WTC11 (cell line): ENCODE data around the gene TFB2M. TPM values are rescaled to one million over a fixed set of nuclear protein-coding genes. Genes with fewer than 3 reads are reported as not detected.

Experiments used
- ATAC-seq: fragments of 200-7000 bp; cut with Tn5 transposase; 2 replicates; pipeline ENCODE4 v1.10.0; 2021; ENCODE audit warnings: mild to moderate bottlenecking, moderate library complexity
- CTCF ChIA-PET: fragments of 300-600 bp; sonication (Branson Sonifier 250); formaldehyde crosslinking; loops from one replicate; lab custom pipeline; 2021; ENCODE audit warnings: antibody characterized with exemption; lab: Charles Lee
- POLR2A ChIA-PET: fragments of 350-600 bp; sonication (Branson Sonifier 250); formaldehyde crosslinking; loops from one replicate; lab custom pipeline; 2021; ENCODE audit warnings: antibody characterized with exemption; lab: Charles Lee
- DNase-seq: peaks from one replicate; pipeline ENCODE4 v3.0.0; 2021; ENCODE audit warnings: low spot score
- H3K27ac Mint-ChIP-seq: 2 replicates; pipeline ENCODE4 v1.8.0; 2021; ENCODE audit warnings: mixed read lengths
- H3K27me3 Mint-ChIP-seq: 2 replicates; pipeline ENCODE4 v1.8.0; 2021; ENCODE audit warnings: low read depth, mild to moderate bottlenecking, moderate library complexity, mixed read lengths
- H3K36me3 Mint-ChIP-seq: 2 replicates; pipeline ENCODE4 v1.8.0; 2021; ENCODE audit warnings: mixed read lengths
- H3K4me1 Mint-ChIP-seq: 2 replicates; pipeline ENCODE4 v1.8.0; 2022; ENCODE audit warnings: mixed read lengths
- H3K4me3 Mint-ChIP-seq: 2 replicates; pipeline ENCODE4 v1.8.0; 2021; ENCODE audit warnings: mild to moderate bottlenecking, moderate library complexity, mixed read lengths
- H3K9me3 Mint-ChIP-seq: 2 replicates; pipeline ENCODE4 v1.8.0; 2021; ENCODE audit warnings: mixed read lengths
- ATF6 ChIP-seq: sonication (generic); formaldehyde crosslinking; IDR thresholded peaks from 2 replicates; pipeline ENCODE4 v1.8.1; 2023; ENCODE audit warnings: mild to moderate bottlenecking, missing genetic modification reagents
- ELF4 ChIP-seq: sonication (generic); formaldehyde crosslinking; IDR thresholded peaks from 2 replicates; pipeline ENCODE4 v1.8.1; 2022; ENCODE audit warnings: low read depth, mild to moderate bottlenecking, moderate library complexity, missing genetic modification reagents
- EMX1 ChIP-seq: fragments of 250-450 bp; sonication (Bioruptor Pico); IDR thresholded peaks from 2 replicates; pipeline ENCODE4 v1.8.0; 2021; ENCODE audit warnings: mild to moderate bottlenecking
- ERG ChIP-seq: fragments of 250-450 bp; sonication (Bioruptor Pico); IDR thresholded peaks from 2 replicates; pipeline ENCODE4 v1.8.0; 2021; ENCODE audit warnings: mild to moderate bottlenecking
- FOXK1 ChIP-seq: sonication (generic); formaldehyde crosslinking; IDR thresholded peaks from 2 replicates; pipeline ENCODE4 v1.8.0; 2022; ENCODE audit warnings: mild to moderate bottlenecking, moderate library complexity, missing genetic modification reagents
- GABPB1 ChIP-seq: sonication (generic); formaldehyde crosslinking; IDR thresholded peaks from 2 replicates; pipeline ENCODE4 v1.8.1; 2023; ENCODE audit warnings: mild to moderate bottlenecking, missing genetic modification reagents
- GTF2I ChIP-seq: fragments of 250-450 bp; sonication (Bioruptor Pico); conservative IDR thresholded peaks from 2 replicates; pipeline ENCODE4 v1.4.0; 2021; ENCODE audit warnings: mild to moderate bottlenecking
- JUN ChIP-seq: sonication (generic); formaldehyde crosslinking; IDR thresholded peaks from 2 replicates; pipeline ENCODE4 v1.8.0; 2023; ENCODE audit warnings: mild to moderate bottlenecking, missing genetic modification reagents
- KAT7 ChIP-seq: sonication (generic); formaldehyde crosslinking; IDR thresholded peaks from 2 replicates; pipeline ENCODE4 v1.8.1; 2023; ENCODE audit warnings: missing genetic modification reagents, mild to moderate bottlenecking, borderline replicate concordance
- NFATC4 ChIP-seq: fragments of 250-450 bp; sonication (Bioruptor Pico); IDR thresholded peaks from 2 replicates; pipeline ENCODE4 v1.9.0; 2021; ENCODE audit warnings: mild to moderate bottlenecking
- NFYB ChIP-seq: sonication (generic); formaldehyde crosslinking; conservative IDR thresholded peaks from 2 replicates; pipeline ENCODE4 v1.8.0; 2022; ENCODE audit warnings: low read depth, missing genetic modification reagents
- OVOL2 ChIP-seq: fragments of 250-450 bp; sonication (Bioruptor Pico); IDR thresholded peaks from 2 replicates; pipeline ENCODE4 v1.9.0; 2021; ENCODE audit warnings: mild to moderate bottlenecking, borderline replicate concordance
- PRRX2 ChIP-seq: fragments of 250-450 bp; sonication (Bioruptor Pico); IDR thresholded peaks from 2 replicates; pipeline ENCODE4 v1.8.0; 2021; ENCODE audit warnings: mild to moderate bottlenecking
- SMAD3 ChIP-seq: sonication (generic); formaldehyde crosslinking; IDR thresholded peaks from 2 replicates; pipeline ENCODE4 v1.8.0; 2022; ENCODE audit warnings: missing genetic modification reagents, mild to moderate bottlenecking, borderline replicate concordance
- SMAD4 ChIP-seq: sonication (generic); formaldehyde crosslinking; IDR thresholded peaks from 2 replicates; pipeline ENCODE4 v1.8.0; 2022; ENCODE audit warnings: mild to moderate bottlenecking, missing genetic modification reagents
- ZNF138 ChIP-seq: sonication (generic); formaldehyde crosslinking; conservative IDR thresholded peaks from 2 replicates; pipeline ENCODE4 v1.8.1; 2022; ENCODE audit warnings: mild to moderate bottlenecking, moderate library complexity, missing genetic modification reagents
- ZNF281 ChIP-seq: sonication (generic); formaldehyde crosslinking; IDR thresholded peaks from 2 replicates; pipeline ENCODE4 v1.8.0; 2023; ENCODE audit warnings: mild to moderate bottlenecking, missing genetic modification reagents
- ZNF317 ChIP-seq: sonication (generic); formaldehyde crosslinking; IDR thresholded peaks from 2 replicates; pipeline ENCODE4 v1.8.1; 2023; ENCODE audit warnings: low read depth, mild to moderate bottlenecking, moderate library complexity, missing genetic modification reagents, borderline replicate concordance
- ZNF396 ChIP-seq: fragments of 250-450 bp; sonication (Bioruptor Pico); IDR thresholded peaks from 2 replicates; pipeline ENCODE4 v1.8.0; 2021; ENCODE audit warnings: mild to moderate bottlenecking, moderate library complexity, borderline replicate concordance
- ZNF512 ChIP-seq: sonication (generic); formaldehyde crosslinking; IDR thresholded peaks from 2 replicates; pipeline ENCODE4 v1.8.1; 2022; ENCODE audit warnings: missing genetic modification reagents, borderline replicate concordance
- total RNA-seq: library from RNA; stranded (reverse); gene quantifications from 3 replicates; pipeline ENCODE4 v1.2.3, GENCODE V29; 2021

Gene TFB2M
- total RNA-seq, 1 experiment from 2014 or later: 16.5 TPM

GRCh38 chr1:246515390-246516005 is 50.6 kb downstream of the TFB2M start:
- TF ChIP-seq ZNF138 (CRISPR knock-in tag) (no peak), ZNF281 (CRISPR knock-in tag) (no peak), ZNF396 (CRISPR knock-in tag) (no peak), ERG (no peak), ZNF317 (CRISPR knock-in tag) (no peak), FOXK1 (no peak), NFATC4 (CRISPR knock-in tag) (no peak), GTF2I (no peak), SMAD3 (CRISPR knock-in tag) (no peak), GABPB1 (CRISPR knock-in tag) (no peak), PRRX2 (CRISPR knock-in tag) (no peak), ZNF512 (no peak), EMX1 (CRISPR knock-in tag) (no peak)
- Mint-ChIP-seq H3K4me3 (no peak overlapping the region), H3K9me3 (peaks cover 44% of the 10 kb centered on the region), H3K36me3 (peaks cover 13% of the 10 kb centered on the region), H3K27me3 (peaks cover 5% of the 10 kb centered on the region), H3K4me1 (no peaks in the 10 kb centered on the region), H3K27ac (no peak overlapping the region)
- no peak for ATAC-seq
- ChIA-PET POLR2A (no interaction called here), CTCF (no interaction called here)
- no peak for DNase-seq

- H3K4me3 Mint-ChIP-seq: no peak overlapping the region
- CTCF ChIA-PET: no interaction called here
- TF ChIP-seq ELF4 (no peak), ATF6 (no peak), ZNF138 (CRISPR knock-in tag) (no peak), SMAD4 (CRISPR knock-in tag) (no peak), OVOL2 (CRISPR knock-in tag) (no peak), NFYB (CRISPR knock-in tag) (no peak), JUN (no peak), KAT7 (CRISPR knock-in tag) (no peak)
These were observed 52.3 kb downstream of the TFB2M start for GRCh38 chr1:246513619-246514343.

More at GRCh38 chr1:246513619-246514343, 52.3 kb downstream of the TFB2M start:
- POLR2A ChIA-PET: no interaction called here
- no peak overlapping the region for H3K27ac Mint-ChIP-seq
- peaks cover 34% of the 10 kb centered on the region for H3K9me3 Mint-ChIP-seq
- H3K36me3 Mint-ChIP-seq: peaks cover 13% of the 10 kb centered on the region
- DNase-seq (no peak), ATAC-seq (no peak)
- no peaks in the 10 kb centered on the region for H3K4me1 Mint-ChIP-seq
- peaks cover 5% of the 10 kb centered on the region for H3K27me3 Mint-ChIP-seq
